Endothelial cell of umbilical vein (primary cell): ENCODE results near the gene CDC14B. TPM values are rescaled to one million over a fixed set of nuclear protein-coding genes. Genes with fewer than 3 reads are reported as not detected.

Source experiments
- BruUV-seq: library from RNA; stranded (reverse); fragments of 400-500 nt; replicated peaks from 2 replicates; lab custom pipeline; 2021; lab: Mats Ljungman, UMichigan
- CTCF ChIA-PET: fragments of 300-600, 350-600 bp; sonication (Branson Sonifier 250); formaldehyde crosslinking; loops from one replicate; lab custom pipeline; 2021; ENCODE audit warnings: antibody characterized with exemption, inconsistent platforms; lab: Charles Lee
- POLR2A ChIA-PET: fragments of 300-600, 350-600 bp; sonication (Branson Sonifier 250); formaldehyde crosslinking; loops from one replicate; lab custom pipeline; 2021; ENCODE audit warnings: antibody characterized with exemption, inconsistent platforms; lab: Charles Lee
- DNase-seq: peaks from one replicate; pipeline ENCODE4 v3.0.0-alpha.2; 2011; ENCODE audit warnings: low read depth, low spot score
- FAIRE-seq: peaks from 2 replicates; lab custom pipeline; 2011; peaks lifted over from hg19 to GRCh38; lab: Jason Lieb, UNC
- H2AFZ ChIP-seq: 2 replicates; pipeline ENCODE4 v1.6.0; 2012; ENCODE audit warnings: low read depth, low read length, control low read depth, inconsistent platforms
- H3K27ac ChIP-seq: 2 replicates; pipeline ENCODE4 v1.5.1; 2011; ENCODE audit warnings: low read depth, mild to moderate bottlenecking, control low read depth, low read length, moderate library complexity; ENCODE audit not compliant: insufficient read depth
- H3K27me3 ChIP-seq, 2 experiments: 2 replicates each; pipeline versions ENCODE4 v1.6.0 to v1.6.1; 2011; ENCODE audit warnings: low read length in 2 of 2, mixed read lengths in 1 of 2; ENCODE audit not compliant: control insufficient read depth in 2 of 2, insufficient read depth in 2 of 2
- H3K36me3 ChIP-seq, 2 experiments: 2 replicates in 1 of 2; 3 replicates in 1 of 2; pipeline ENCODE4 v1.5.1; 2011; ENCODE audit warnings: low read length in 2 of 2, mild to moderate bottlenecking in 1 of 2, moderate library complexity in 1 of 2; ENCODE audit not compliant: control insufficient read depth in 2 of 2, insufficient read depth in 2 of 2; ENCODE audit errors: extremely low read depth in 1 of 2
- H3K4me1 ChIP-seq: 3 replicates; pipeline ENCODE4 v1.5.1; 2011; ENCODE audit warnings: mild to moderate bottlenecking, low read length; ENCODE audit not compliant: control insufficient read depth, insufficient read depth; ENCODE audit errors: extremely low read depth
- H3K4me2 ChIP-seq: 2 replicates; pipeline ENCODE4 v1.6.1; 2011; ENCODE audit warnings: low read length, control low read depth, mixed read lengths; ENCODE audit not compliant: insufficient read depth
- H3K4me3 ChIP-seq, 3 experiments: fragments of 200-600 bp in 1 of 3; sonication (generic), shearing (Covaris generic) in 1 of 3; replicated peaks in 1 of 3; 2 replicates each; pipeline ENCODE4 v1.5.1; 2011 to 2016; ENCODE audit warnings: control low read depth in 3 of 3, low read length in 3 of 3, mild to moderate bottlenecking in 2 of 3, inconsistent platforms in 1 of 3, low read depth in 1 of 3, moderate library complexity in 1 of 3; ENCODE audit not compliant: insufficient read depth in 1 of 3
- H3K79me2 ChIP-seq: 2 replicates; pipeline ENCODE4 v1.6.0; 2012; ENCODE audit warnings: low read length, inconsistent platforms; ENCODE audit not compliant: control insufficient read depth, insufficient read depth
- H3K9ac ChIP-seq: replicated peaks from 2 replicates; pipeline ENCODE3; 2011; ENCODE audit warnings: low read length, control low read depth; ENCODE audit not compliant: insufficient read depth; ENCODE audit errors: extremely low read depth
- H3K9me1 ChIP-seq: replicated peaks from 3 replicates; pipeline ENCODE4 v1.6.0; 2011; ENCODE audit warnings: mild to moderate bottlenecking, low read length; ENCODE audit not compliant: control insufficient read depth, insufficient read depth; ENCODE audit errors: extremely low read depth
- H3K9me3 ChIP-seq: replicated peaks from 2 replicates; pipeline ENCODE4 v1.5.1; 2012; ENCODE audit warnings: low read length, inconsistent platforms; ENCODE audit not compliant: control insufficient read depth, insufficient read depth
- H4K20me1 ChIP-seq: replicated peaks from 2 replicates; pipeline ENCODE3; 2011; ENCODE audit warnings: mild to moderate bottlenecking, low read length; ENCODE audit not compliant: control insufficient read depth, insufficient read depth; ENCODE audit errors: extremely low read depth
- EZH2 ChIP-seq: IDR thresholded peaks from 2 replicates; pipeline ENCODE4 v1.6.1; 2012; ENCODE audit warnings: borderline replicate concordance, low read depth, mild to moderate bottlenecking, moderate library complexity, low read length, inconsistent platforms; ENCODE audit not compliant: severe bottlenecking
- FOS ChIP-seq: IDR thresholded peaks from 2 replicates; pipeline ENCODE4 v1.6.1; 2011; ENCODE audit warnings: mild to moderate bottlenecking, low read length, moderate library complexity, borderline replicate concordance; ENCODE audit not compliant: insufficient read depth
- GATA2 ChIP-seq: IDR thresholded peaks from 2 replicates; pipeline ENCODE4 v1.7.0; 2011; ENCODE audit warnings: low read depth, mild to moderate bottlenecking, moderate library complexity, mixed read lengths, low read length; ENCODE audit not compliant: insufficient read length, insufficient read depth
- JUN ChIP-seq: IDR thresholded peaks from 2 replicates; pipeline ENCODE4 v1.6.1; 2011; ENCODE audit warnings: borderline replicate concordance, low read depth; ENCODE audit not compliant: insufficient read length, insufficient read depth
- MYC ChIP-seq: IDR thresholded peaks from one replicate; pipeline ENCODE4 v1.6.1; 2011; ENCODE audit warnings: mild to moderate bottlenecking, low read depth, low read length
- POLR2AphosphoS5 ChIP-seq: IDR thresholded peaks from 2 replicates; pipeline ENCODE4 v1.6.1; 2012; ENCODE audit warnings: low read depth, mild to moderate bottlenecking, control low read depth, low read length, moderate library complexity; ENCODE audit not compliant: insufficient read depth
- dilution Hi-C: fragments of 300-500 bp; cut with MboI; formaldehyde crosslinking; loops from one replicate; pipeline ENCODE4 v1.15.0; 2019; ENCODE audit warnings: low sequenced_read_pairs; ENCODE audit not compliant: extremely low pct_ligation_motif_present
- intact Hi-C: fragments of 100-400 bp; cut with micrococcal nuclease; formaldehyde crosslinking; loops from one replicate; pipeline ENCODE4 v1.10.0; 2022
- polyA plus RNA-seq, 4 experiments: library from polyadenylated mRNA; depleted of rRNA in 3 of 4; stranded (reverse) in 3 of 4; unstranded in 1 of 4; fragments of >200 nt; gene quantifications; 2 replicates each; pipeline versions ENCODE4 v1.2.1 to v1.2.3, GENCODE V29; 2011 to 2012; ENCODE audit warnings: missing spikeins in 1 of 4
- total RNA-seq: library from RNA; stranded (reverse); gene quantifications from 2 replicates; pipeline ENCODE4 v1.2.3, GENCODE V29; 2021
- TF ChIP-seq, protein P1 (sequence below), 2 donors: IDR thresholded peaks; 1 replicate in 1 of 2; 2 replicates in 1 of 2; pipeline ENCODE4 v1.5.1; 2011; ENCODE audit warnings: low read length in 2 of 2, mild to moderate bottlenecking in 2 of 2, moderate library complexity in 2 of 2, control low read depth in 1 of 2, inconsistent platforms in 1 of 2, low read depth in 1 of 2; ENCODE audit not compliant: insufficient read depth in 1 of 2; ENCODE audit errors: extremely low read depth in 1 of 2
- TF ChIP-seq, protein P2 (sequence below): IDR thresholded peaks from 2 replicates; pipeline ENCODE4 v1.6.1; 2011; ENCODE audit not compliant: insufficient read depth, insufficient read length

Gene CDC14B
- total and polyA plus RNA-seq, 2 donors (not counting 3 experiments of a cell fraction or from before 2014, with no cell fraction given) = 0.39 to 0.93 TPM

DNA sequence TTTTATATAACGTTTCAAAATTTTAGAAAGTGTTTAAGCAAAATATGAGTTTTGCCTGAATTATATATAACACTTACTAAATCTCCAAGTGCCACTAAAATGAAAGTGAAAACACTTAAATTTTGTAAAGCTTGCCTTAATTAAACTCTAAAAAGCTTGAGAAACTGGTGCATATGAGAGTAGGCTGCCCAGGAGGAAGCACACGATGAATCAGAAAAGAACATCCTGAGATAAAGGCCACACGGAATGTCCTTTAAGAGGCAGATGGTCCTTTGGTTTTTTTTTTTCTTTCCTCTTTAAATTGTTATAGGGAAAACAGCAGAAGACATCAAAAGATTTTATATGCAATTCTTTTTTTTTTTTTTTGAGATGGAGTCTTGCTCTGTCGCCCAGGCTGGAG is 109.4 kb downstream of the CDC14B start:
- DNase-seq (no peak), FAIRE-seq (no peak)
- Histone ChIP-seq H3K36me3 (no peaks in the 10 kb centered on the region), H2AFZ (no peak overlapping the region), H3K27me3 (no peaks in the 10 kb centered on the region), H3K9ac (no peak overlapping the region), H3K4me3 (no peak overlapping the region), H3K4me2 (no peak overlapping the region), H3K9me1 (no peaks in the 10 kb centered on the region), H4K20me1 (no peaks in the 10 kb centered on the region), H3K27ac (no peak overlapping the region), H3K4me1 (peaks cover 3% of the 10 kb centered on the region), H3K9me3 (no peaks in the 10 kb centered on the region), H3K79me2 (no peaks in the 10 kb centered on the region)
- ChIA-PET CTCF (no interaction called here), POLR2A (no interaction called here)
- intact Hi-C loops (no loop called here), dilution Hi-C loops (no loop called here)
- BruUV-seq = no TSS peak
- TF ChIP-seq EZH2 = no peak
- TF ChIP-seq, protein P1, sequence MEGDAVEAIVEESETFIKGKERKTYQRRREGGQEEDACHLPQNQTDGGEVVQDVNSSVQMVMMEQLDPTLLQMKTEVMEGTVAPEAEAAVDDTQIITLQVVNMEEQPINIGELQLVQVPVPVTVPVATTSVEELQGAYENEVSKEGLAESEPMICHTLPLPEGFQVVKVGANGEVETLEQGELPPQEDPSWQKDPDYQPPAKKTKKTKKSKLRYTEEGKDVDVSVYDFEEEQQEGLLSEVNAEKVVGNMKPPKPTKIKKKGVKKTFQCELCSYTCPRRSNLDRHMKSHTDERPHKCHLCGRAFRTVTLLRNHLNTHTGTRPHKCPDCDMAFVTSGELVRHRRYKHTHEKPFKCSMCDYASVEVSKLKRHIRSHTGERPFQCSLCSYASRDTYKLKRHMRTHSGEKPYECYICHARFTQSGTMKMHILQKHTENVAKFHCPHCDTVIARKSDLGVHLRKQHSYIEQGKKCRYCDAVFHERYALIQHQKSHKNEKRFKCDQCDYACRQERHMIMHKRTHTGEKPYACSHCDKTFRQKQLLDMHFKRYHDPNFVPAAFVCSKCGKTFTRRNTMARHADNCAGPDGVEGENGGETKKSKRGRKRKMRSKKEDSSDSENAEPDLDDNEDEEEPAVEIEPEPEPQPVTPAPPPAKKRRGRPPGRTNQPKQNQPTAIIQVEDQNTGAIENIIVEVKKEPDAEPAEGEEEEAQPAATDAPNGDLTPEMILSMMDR (IDR thresholded peaks at IDR 0.05; ENCODE audit: extremely low read depth in 1 of 2, insufficient read depth in 1 of 2, low read depth in 1 of 2, low read length in 2 of 2) = no peak
- no peak for TF ChIP-seq JUN
- no peak for TF ChIP-seq POLR2AphosphoS5
- no peak for TF ChIP-seq GATA2
- TF ChIP-seq MYC = no peak
- no peak for TF ChIP-seq FOS
- TF ChIP-seq, protein P2, sequence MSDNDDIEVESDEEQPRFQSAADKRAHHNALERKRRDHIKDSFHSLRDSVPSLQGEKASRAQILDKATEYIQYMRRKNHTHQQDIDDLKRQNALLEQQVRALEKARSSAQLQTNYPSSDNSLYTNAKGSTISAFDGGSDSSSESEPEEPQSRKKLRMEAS = no peak
